Measurements from ENCODE around the gene PPP1R12B. TPM values are rescaled to one million over a fixed set of nuclear protein-coding genes. Genes with fewer than 3 reads are reported as not detected.
"Not testable (repeated sequence)": the region's sequence is repeated elsewhere in the genome, so short reads cannot be mapped to it uniquely, and the experiment has no call there.

Gene PPP1R12B
- total RNA-seq, 1 experiment from 2014 or later = 1.2 TPM

DNA sequence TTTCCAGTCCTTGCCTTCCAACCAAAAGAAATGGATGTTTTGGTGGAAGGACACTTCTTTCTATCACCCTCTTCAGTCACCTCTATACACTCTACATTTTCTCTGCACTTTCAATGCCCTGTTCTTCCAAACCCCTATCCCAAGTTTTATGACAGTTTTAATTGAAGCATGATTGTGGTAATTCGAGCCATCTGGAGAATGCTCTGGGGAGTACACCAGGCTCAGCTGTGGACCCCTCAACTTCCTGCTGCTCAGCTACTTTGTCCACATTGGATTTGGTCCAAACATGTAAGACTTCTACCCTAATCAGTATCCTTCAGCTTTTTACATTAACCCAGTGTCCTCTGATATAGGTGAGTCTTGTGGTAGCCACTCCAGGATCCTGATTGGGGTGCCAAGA is 232.1 kb downstream of the PPP1R12B start:
- no peak for DNase-seq (ENCODE audit: low read depth)

DNA sequence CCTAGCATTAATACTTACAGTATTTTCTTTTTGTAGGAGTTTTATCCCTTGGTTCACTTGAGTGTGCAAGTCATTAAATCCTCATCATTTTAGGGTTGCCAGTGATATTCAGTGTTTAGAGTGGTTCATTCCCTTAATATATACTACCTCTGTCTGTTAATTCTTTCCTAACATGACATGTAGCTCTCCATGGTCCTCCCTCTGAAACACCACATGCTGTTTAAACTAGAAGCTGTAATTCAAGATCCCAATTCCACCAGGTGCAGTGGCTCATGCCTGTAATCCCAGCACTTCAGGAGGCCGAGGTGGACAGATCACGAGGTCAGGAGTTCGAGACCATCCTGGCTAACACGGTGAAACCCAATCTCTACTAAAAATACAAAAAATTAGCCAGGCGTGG is 233.9 kb downstream of the PPP1R12B start:
- not testable (repeated sequence) for DNase-seq (ENCODE audit: low read depth)

DNA sequence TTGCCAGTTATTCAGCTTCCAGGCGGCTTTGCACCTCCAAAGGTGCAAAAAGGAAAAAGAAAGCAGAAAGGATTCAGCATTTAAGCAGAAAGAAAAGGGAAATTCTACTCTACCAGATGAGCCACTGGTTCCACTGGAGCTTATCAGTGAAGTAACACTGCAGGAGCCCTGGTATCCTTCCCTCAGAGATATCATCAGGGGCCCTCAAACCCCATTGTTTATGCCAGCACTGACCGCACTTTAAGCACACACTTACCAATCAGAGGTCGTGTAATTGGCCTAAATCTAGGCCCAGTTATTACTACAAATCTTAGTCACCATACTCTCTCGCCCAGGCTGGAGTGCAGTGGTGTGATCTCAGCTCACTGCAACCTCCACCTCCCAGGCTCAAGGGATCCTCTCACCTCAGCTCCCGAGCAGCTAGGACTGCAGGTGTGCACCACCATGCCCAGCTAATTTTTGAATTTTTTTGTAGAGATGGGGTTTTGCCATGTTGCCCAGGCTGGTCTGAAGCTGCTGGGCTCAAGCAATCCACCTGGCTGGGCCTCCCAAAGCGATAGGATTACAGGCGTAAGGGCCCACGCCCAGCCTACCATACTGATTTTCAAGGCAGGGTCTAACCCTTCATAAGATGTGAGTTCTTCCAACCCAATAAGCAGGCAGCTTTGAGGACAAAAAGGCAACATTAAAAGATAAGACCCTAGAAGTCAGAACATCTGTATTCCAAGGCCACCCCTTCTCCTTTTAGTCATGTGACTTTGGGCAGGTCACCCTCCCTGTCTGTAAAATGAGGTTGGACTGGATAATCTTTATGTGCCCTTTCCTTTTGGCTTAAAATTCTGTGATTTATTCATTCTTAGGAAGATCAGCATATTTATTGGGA is 236.4 kb downstream of the PPP1R12B start:
- DNase-seq (ENCODE audit: low read depth) = no peak

DNA sequence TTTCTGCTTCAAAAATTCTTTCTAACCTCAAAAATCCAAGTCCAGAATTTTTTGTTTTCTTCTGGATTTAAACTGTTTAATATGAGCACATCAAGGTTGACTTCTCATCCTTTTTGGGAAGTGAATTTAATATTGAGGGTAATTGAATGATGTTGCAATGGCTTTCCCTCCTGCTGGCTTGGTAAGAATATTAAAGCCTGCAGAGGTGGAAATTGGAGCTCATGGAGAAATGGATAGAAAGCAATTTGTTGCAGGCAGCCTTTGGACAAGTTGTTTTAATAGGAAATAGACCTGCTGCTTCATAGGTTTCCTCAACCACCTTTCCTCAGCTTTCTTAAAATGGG is 237.1 kb downstream of the PPP1R12B start:
- no peak for DNase-seq (ENCODE audit: low read depth)

DNA sequence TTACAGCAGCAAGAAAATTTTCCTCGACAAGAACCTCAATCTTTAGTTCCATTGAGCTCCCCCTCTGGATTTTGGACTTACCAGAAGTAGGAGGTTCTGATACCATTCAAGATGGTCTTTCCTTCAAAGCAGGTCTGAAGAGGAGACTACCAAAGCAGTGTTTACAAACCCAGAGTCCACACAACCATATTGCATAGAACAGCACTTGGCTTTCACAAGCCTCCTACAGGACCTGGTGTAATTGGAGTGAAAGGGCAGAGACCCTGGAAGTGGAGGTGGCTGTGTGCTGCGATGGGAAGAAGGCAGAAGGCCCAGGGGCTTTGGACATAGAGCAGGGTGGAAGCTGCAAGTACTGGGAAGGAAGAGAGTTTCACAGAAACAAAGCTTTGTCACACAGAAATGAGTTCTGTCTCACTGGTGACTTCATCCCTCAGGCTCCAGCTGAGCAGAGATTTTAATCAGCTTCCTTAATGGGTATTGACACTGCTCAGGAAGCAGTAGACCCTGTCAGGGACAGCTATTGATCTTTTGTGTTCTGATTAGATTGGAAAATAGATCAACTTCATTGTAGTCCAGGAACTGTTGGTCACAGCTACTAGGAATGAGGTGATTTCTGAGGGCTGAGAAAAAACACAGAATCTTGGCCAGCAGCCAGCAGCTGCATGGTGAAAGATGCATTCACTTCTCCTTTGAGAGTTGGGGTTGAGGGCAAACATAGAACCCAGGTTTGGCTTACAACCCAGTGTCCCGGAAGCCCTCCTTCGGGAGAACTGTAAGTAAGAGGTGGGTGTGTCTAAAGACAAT is 237.7 kb downstream of the PPP1R12B start:
- DNase-seq (ENCODE audit: low read depth) = peak; percentile 25

DNA sequence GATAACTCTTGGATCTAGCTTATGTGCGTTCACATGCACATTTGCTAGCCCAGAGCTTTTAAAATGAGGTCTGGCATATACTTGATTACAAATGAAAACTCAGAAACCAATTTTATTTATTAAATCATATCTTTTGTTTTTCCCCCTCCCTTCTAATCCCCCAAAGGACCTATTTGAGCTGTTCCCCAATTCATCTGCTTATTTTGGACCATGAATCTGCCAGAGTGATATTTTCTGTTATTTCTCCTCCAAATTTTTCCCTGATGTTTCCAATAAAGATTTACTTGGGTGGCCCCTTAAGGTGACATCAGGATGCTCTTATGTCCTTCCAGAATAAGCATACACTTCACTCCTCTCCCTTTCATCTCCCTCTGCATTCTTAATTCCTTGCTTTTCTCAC is 238.4 kb downstream of the PPP1R12B start:
- DNase-seq (ENCODE audit: low read depth) = no peak

DNA sequence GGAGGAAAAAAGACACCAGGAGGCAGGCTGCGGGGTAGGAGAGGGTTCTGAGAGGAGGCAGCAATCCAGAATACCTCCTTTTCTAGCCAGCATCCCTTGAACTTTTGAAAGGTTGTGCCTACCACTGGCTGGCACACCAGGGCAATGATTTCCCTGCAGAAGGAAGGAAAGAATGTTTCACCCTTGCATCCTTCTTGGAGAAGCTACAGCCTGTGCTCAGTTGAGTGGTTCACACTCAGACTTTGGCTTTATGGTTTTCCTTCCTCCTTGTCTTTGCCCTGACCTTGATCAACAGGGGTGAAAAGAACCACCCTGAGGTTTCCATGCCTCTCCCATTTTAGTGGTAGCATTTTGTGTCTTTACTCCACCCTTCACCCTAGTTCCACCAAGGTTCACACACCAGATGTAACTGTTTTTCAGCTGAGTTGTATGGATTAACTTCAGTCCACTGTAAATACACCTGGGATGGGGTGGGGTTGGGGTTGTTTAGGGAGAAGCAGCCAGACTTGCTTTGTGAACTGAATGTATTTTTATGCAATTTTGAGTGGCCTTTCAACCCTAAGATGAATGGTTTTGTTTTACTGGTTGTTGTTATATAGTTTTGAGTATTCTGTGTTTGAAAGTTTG is 239.5 kb downstream of the PPP1R12B start:
- DNase-seq (ENCODE audit: low read depth) = no peak

DNA sequence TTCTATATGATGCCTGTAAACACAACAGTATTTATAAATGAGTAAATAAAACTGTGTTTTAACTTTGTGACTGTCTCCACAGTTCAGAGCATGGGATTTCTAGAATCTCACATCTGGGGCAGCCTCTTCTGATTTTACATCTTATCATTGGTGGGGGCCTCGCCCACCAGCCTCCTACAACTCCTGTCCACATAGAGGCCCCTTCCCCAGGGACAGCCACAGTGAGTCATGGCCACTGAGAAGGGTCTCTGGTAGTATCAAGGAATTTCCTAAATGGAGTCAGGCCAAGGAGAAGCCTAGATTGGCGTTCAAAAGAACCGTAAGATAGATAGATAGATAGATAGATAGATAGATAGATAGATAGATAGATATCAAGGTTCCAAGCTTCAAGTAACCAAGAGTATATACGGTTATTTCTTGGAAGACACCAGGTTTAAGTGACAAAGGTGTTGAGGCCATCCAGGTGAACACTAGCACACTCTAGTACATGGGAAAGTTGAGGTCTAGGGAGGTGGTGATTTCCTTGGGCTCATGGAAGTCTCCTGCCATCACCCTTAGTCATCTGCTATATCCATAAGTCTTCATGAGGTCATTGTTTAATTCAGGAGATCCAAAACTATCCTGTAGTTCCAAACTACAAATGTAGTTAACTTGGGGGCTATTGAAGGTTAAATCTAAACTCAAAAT is 240.1 kb downstream of the PPP1R12B start:
- no peak for DNase-seq (ENCODE audit: low read depth)

DNA sequence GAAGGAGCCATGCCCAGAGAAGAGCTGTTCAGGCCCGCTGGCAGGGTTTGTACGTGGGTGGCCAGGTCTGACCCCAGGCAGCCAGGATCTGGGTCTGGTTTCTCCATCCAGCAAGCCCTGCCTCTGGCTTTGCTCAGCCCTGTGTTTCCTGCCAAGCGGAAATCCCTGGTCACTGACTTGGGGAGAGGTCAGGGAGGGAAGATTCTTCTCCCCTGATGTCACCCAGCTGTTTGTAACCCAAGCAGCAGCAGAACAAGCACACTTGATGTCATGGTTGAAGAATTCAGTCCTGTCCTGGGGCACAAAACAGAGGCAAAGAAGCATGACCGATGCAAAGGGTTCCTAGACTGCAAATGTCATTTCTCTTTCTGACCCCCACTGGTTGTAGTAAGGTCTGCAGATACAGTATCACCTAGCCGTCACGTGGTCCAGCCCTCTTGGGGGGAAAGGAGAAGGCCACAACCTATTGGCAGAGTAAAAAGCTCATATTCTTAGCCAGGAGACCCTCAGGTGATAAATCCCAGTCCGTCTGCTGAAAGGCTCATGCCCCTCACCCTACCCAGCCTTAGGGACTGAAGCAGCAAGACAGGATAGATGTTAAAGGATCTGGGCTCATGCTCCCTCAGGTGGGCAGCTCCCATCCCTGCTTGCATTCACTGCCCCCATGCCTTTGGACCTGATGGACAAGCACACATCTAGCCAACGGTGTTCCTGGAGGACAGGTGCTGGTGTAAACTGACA is 240.9 kb downstream of the PPP1R12B start:
- DNase-seq (ENCODE audit: low read depth) = peak; percentile 99

DNA sequence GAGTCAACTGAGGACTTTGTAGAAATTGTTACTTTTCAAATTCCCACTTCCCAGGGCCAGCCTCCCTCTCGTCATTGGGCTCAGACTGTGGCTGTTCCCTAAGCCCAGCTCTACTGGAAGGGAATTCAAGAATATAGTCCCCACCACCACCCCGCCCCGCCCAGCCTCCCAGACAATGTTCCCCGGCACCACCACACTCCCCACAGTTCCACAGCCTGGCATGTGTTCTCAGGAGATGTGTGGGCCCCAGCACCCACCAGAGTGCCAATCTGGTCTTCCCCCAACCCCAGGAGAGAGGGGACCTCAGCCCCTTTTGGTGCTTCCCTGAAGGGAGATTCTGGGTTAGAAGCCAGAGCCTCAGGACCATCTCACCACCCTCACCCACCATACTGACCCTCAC is 241.6 kb downstream of the PPP1R12B start:
- DNase-seq (ENCODE audit: low read depth) = no peak

DNA sequence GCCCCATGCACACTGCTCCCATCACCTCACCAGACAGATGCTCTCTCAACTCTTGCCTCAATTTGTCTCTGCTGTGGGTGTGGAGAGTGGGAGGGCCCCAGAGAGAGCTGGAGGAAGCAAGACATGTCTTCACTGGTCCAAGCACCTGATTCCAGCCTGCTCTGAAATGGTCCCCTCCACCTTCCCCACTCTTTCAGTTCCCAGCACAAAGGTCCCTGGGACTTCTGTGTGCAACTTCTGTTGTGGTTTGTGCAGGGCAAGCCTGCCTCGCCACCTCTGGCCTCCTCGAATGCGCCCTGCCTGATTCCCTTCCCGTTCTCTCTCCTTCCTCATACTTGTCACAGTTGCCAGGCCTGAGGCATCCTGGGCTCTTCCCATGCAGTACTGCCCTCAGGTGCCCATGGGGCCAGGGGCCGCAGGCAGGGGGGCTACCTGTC is 242.5 kb downstream of the PPP1R12B start:
- no peak for DNase-seq (ENCODE audit: low read depth)

DNA sequence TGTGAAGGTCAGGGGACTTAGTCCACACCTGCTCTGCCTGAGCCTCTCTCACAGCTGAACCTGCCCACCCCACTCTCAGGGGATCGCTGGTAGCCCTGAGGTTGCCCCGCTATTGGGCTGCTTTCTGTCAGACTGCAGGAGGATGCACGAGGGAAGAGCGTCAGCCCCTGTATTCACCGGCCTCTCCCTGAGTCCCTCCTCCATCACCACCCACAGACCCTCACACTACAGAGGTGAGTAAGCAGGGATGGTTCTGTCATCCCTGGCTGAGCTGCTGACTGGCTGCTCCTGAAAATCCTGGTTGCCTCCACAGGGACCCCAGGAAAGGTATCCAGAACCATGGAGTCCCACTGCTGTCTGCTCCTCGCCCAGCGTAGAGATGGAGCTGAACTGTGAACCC is 243.0 kb downstream of the PPP1R12B start:
- no peak for DNase-seq (ENCODE audit: low read depth)

DNA sequence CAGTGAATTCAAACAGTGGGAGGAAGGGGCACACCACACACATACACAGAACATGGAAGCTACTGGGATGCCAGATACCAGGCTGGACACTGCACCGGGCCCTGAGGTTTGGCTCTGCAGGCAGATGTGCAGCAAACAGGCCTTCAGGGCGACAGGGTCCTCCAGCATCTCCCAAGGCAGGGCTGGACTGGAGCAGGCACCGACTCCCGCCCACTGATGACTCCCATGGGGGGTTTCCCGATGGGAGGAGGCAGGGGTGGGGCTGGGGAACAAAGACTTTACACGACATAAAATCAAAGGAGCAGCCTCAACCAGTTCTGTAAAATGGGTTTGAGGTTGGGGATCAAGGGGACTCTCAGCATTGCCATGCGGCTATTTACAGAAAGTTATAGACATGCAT is 243.6 kb downstream of the PPP1R12B start:
- no peak for DNase-seq (ENCODE audit: low read depth)

DNA sequence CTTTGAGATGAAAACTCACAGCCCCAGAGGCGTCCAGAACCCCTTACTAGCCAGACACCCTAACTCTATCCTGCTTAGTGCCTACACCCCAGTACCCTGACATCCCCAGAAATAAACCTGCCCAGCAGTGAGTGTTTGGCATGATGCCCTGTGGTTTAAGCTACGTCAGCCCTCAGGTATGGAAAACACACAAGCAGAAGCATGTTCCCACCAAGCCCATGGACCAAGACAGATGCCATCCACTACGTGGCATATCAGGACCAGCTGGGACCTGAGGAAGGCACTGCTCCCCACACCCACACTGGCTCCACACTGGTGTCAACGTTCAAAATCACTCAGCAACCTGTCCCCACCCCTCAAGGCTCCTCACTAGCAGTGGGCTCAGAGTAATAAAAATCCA is 245.3 kb downstream of the PPP1R12B start:
- DNase-seq (ENCODE audit: low read depth) = peak; percentile 52

DNA sequence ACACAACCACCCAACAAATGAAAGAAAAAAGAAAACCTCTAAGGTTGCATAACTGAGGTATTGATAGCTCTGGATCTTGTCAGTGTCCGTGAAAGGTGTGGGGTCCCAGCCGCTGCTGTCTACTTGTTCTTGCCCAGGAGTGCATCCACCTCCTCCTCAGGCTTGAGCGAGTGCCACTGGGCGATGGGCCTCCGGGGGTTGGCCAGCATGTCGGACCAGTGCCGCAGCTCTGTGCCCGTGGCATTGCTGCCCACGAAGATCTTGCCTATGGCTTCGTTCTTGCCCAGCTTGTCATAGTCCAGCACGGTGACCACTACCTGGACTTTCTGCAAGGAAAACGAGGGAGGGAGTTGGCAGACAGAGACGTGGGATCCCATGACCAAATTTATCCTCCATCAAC is 248.1 kb downstream of the PPP1R12B start:
- DNase-seq (ENCODE audit: low read depth) = no peak

DNA sequence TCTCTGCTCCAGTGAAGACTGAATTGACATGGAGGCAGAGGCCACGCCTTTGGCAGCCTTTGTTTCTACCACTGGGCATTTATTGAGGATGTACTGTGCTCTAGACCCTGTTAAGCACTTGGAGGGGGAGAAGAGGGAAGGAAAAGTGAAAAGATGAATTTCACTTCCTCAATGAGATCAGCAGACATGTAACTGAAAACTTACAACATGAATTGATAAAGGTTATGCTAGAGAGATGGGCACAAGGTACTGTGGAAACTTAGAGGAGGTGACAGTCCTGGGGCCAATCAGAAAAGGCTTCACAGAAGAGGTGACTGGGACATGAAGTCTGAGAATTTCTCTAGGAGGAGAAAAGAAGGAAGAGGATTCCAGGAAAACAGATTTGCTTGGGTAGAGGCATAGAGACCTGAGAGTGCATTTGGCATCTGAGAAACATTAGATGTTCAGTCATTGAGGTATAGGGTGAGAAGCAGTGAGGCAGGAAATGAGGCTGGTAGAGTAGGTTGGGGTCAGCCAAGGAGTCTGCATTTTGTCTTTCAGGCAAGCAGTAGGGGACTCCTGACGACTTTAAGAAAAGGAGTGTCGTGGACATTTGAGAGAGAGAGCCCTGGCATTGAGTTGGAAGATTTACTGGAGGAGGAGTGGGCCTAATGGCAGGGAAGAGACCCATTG is 248.7 kb downstream of the PPP1R12B start:
- no peak for DNase-seq (ENCODE audit: low read depth)

DNA sequence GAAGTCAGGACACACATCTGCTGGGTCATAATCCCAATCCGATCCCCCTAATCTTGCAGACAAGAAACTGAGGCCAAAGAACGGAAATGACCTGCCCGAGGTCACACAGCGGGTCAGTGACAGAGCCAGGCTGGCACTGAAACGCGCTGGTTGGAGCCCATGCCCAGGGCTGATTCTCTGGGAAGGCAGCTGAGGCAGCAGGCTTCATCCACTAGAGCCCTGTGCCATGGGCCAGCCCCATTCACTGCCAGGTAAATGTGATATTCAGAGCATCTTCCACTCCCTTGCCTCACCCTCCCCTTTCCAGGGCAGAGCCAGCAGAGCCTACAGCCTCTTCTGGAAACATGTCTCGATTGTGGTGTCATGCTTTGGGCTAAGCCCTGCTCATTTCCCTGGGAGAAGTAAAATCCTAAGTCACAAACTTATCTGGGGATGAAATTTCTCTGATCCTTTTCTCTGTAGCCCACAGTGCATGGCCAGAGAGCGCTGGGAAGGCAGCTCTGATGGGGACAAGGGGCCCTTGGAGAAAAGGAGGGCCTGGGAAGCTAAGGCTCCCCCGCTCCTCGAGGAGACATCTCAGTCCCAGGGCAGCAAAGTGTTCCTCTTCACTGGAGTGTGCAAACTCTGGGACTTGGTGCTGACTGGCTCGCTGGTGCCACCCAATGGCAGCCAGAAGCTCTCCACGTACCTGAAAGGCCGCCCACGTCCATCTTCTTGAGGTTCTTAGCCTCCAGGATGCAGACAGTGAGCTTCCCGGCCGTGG is 251.4 kb downstream of the PPP1R12B start:
- peak; percentile 62 for DNase-seq (ENCODE audit: low read depth)

DNA sequence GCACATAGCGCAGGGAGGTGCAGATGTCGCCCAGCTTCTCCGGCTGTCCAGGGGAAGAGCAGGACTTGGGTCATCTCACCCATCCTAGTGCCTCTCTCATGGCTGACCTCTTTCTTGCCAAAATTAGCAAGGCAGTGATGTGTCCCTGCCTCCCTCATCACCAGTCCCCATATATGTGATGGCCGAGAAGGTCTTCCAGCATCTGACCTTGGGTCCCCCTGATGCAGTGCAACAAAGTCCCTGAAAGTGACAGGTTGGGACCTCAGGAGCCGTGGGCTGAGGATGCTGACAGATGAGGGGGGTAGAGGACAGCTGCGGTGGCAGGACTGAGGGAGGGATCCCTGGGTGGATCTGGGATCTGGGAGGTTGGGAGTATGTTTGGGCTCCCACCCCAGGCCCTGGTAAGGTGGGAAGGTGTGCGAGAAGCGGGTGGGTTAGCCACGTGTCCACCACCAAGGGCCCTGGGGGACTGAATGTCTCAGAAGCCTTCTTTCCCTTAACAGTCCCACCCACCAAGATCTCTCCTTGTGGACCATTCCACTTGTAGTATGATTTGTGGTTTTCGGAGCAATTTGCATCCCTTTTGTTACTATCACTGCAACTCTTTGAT is 252.0 kb downstream of the PPP1R12B start:
- no peak for DNase-seq (ENCODE audit: low read depth)

DNA sequence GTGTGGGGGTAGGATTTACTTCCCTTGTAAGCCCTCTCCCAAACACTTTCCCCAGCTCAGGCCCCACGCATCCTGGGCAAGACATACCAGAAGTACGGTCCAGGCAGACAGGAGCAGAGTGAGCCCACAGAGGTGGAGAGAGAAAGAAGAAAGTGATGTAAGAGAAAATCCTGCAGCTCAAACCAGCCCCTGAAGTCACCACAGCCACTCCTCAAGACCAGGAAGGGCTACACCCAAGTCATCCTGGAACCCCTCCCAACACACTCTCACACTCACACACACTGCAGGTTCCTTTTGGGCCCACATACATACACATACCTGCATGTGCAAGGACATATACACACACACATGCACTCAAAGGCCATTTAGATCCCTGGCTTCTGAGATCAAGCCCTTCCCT is 254.9 kb downstream of the PPP1R12B start:
- no peak for DNase-seq (ENCODE audit: low read depth)

All from HT1080 (cell line).